Smooth muscle cell (in vitro differentiated cells): Measurements from ENCODE around the gene FBXO34. TPM values are rescaled to one million over a fixed set of nuclear protein-coding genes. Genes with fewer than 3 reads are reported as not detected.

Experiments used
- DNase-seq: peaks from one replicate; lab custom pipeline; 2025; ENCODE audit not compliant: unreplicated experiment; lab: John Stamatoyannopoulos, UW
- H2AFZ ChIP-seq: fragments of 200-600 bp; sonication (generic); 2 replicates; pipeline ENCODE4 v1.6.0; 2016; ENCODE audit warnings: antibody characterized with exemption, low read depth, mild to moderate bottlenecking
- H3F3A ChIP-seq: fragments of 200-600 bp; sonication (generic); 2 replicates; pipeline ENCODE4 v1.6.0; 2017; ENCODE audit warnings: antibody characterized with exemption, low read depth
- H3K27ac ChIP-seq: fragments of 200-600 bp; sonication (generic); 2 replicates; pipeline ENCODE4 v1.5.1; 2016; ENCODE audit warnings: low read depth, mild to moderate bottlenecking
- H3K27me3 ChIP-seq: fragments of 200-600 bp; sonication (generic); 2 replicates; pipeline ENCODE4 v1.6.1; 2016; ENCODE audit warnings: low read depth, mild to moderate bottlenecking
- H3K36me3 ChIP-seq: fragments of 200-600 bp; sonication (generic); 2 replicates; pipeline ENCODE4 v1.5.1; 2016; ENCODE audit warnings: low read depth
- H3K4me1 ChIP-seq: fragments of 200-600 bp; sonication (generic); 2 replicates; pipeline ENCODE4 v1.5.1; 2016; ENCODE audit warnings: low read depth
- H3K4me2 ChIP-seq: fragments of 200-600 bp; sonication (generic); 2 replicates; pipeline ENCODE4 v1.6.0; 2016; ENCODE audit warnings: mild to moderate bottlenecking
- H3K4me3 ChIP-seq: fragments of 200-600 bp; sonication (generic); 2 replicates; pipeline ENCODE4 v1.5.1; 2016; ENCODE audit warnings: mild to moderate bottlenecking
- H3K79me2 ChIP-seq: fragments of 200-600 bp; sonication (generic); 2 replicates; pipeline ENCODE4 v1.6.0; 2016; ENCODE audit warnings: low read depth, mild to moderate bottlenecking
- H3K9ac ChIP-seq: fragments of 200-600 bp; sonication (generic); 2 replicates; pipeline ENCODE4 v1.6.0; 2016; ENCODE audit warnings: low read depth
- H3K9me3 ChIP-seq: fragments of 200-600 bp; sonication (generic); replicated peaks from 2 replicates; pipeline ENCODE4 v1.5.1; 2016; ENCODE audit warnings: low read depth
- H4K20me1 ChIP-seq: fragments of 200-600 bp; sonication (generic); 2 replicates; pipeline ENCODE4 v1.6.0; 2016; ENCODE audit warnings: low read depth
- CTCF ChIP-seq: fragments of 200-600 bp; sonication (generic); IDR thresholded peaks from 2 replicates; pipeline ENCODE4 v1.5.1; 2017; ENCODE audit warnings: borderline replicate concordance, mild to moderate bottlenecking, antibody characterized with exemption; ENCODE audit not compliant: insufficient read depth, poor library complexity, severe bottlenecking
- WGBS: methylation state at CpG from one replicate; pipeline ENCODE4 v1.1.7; 2016; ENCODE audit warnings: low lambda C conversion rate; 5-methylcytosine and 5-hydroxymethylcytosine counted together
- polyA plus RNA-seq: library from polyadenylated mRNA; unstranded; fragments of >200 nt; fragmentation: Nextera tagmentation; extraction: Ambion mirVana; gene quantifications from 2 replicates; pipeline ENCODE4 v1.2.1, GENCODE V29; 2016
- total RNA-seq: library from RNA; depleted of rRNA; stranded (reverse); fragments of >200 nt; gene quantifications from 2 replicates; pipeline ENCODE4 v1.2.3, GENCODE V29; 2014

FBXO34 gene
- total and polyA plus RNA-seq, 2 experiments from 2014 or later = 17.4 to 23.9 TPM

- Histone ChIP-seq H3K27ac (no peak overlapping the region), H3K79me2 (no peaks in the 10 kb centered on the region), H3K36me3 (no peaks in the 10 kb centered on the region), H3K4me1 (no peaks in the 10 kb centered on the region), H2AFZ (no peak overlapping the region), H3K9me3 (no peaks in the 10 kb centered on the region), H3K9ac (no peak overlapping the region), H3K27me3 (peaks cover 16% of the 10 kb centered on the region), H3K4me2 (no peak overlapping the region), H3K4me3 (no peak overlapping the region), H3F3A (no peaks in the 10 kb centered on the region), H4K20me1 (no peaks in the 10 kb centered on the region)
- WGBS = 92% methylated on average over 1 of the region's 1 CpG
- DNase-seq = no peak
- TF ChIP-seq CTCF = no peak
Observed at GRCh38 chr14:55254581-55254980, 16.6 kb upstream of the FBXO34 start.

GRCh38 chr14:55255979-55256378 is 15.2 kb upstream of the FBXO34 start:
- no peak for TF ChIP-seq CTCF
- no peak overlapping the region for H3K4me3 ChIP-seq
- WGBS = 90% methylated on average over 3 of the region's 3 CpGs

GRCh38 chr14:55256586-55256985 is 14.6 kb upstream of the FBXO34 start:
- no peak for TF ChIP-seq CTCF
- H3K9ac ChIP-seq = no peak overlapping the region
- H3K9me3 ChIP-seq = no peaks in the 10 kb centered on the region
- WGBS = 73% methylated on average over 6 of the region's 6 CpGs
- peaks cover 16% of the 10 kb centered on the region for H3K27me3 ChIP-seq
- H4K20me1 ChIP-seq = no peaks in the 10 kb centered on the region
- DNase-seq = no peak
- H3K4me3 ChIP-seq = no peak overlapping the region
- H3F3A ChIP-seq = no peaks in the 10 kb centered on the region
- no peak overlapping the region for H2AFZ ChIP-seq
- no peaks in the 10 kb centered on the region for H3K4me1 ChIP-seq
- H3K36me3 ChIP-seq = no peaks in the 10 kb centered on the region
- H3K4me2 ChIP-seq = no peak overlapping the region
- no peaks in the 10 kb centered on the region for H3K79me2 ChIP-seq
- H3K27ac ChIP-seq = no peak overlapping the region

More at GRCh38 chr14:55255979-55256378, 15.2 kb upstream of the FBXO34 start:
- H3K36me3 ChIP-seq = no peaks in the 10 kb centered on the region
- no peak for DNase-seq
- H3K9me3 ChIP-seq = no peaks in the 10 kb centered on the region
- H3K4me1 ChIP-seq = no peaks in the 10 kb centered on the region
- no peak overlapping the region for H2AFZ ChIP-seq
- H3F3A ChIP-seq = no peaks in the 10 kb centered on the region
- H3K27ac ChIP-seq = no peak overlapping the region
- H3K4me2 ChIP-seq = no peak overlapping the region
- peaks cover 16% of the 10 kb centered on the region for H3K27me3 ChIP-seq
- H4K20me1 ChIP-seq = no peaks in the 10 kb centered on the region
- no peaks in the 10 kb centered on the region for H3K79me2 ChIP-seq
- H3K9ac ChIP-seq = no peak overlapping the region

GRCh38 chr14:55265197-55265596 is 6.0 kb upstream of the FBXO34 start:
- H3K27me3 ChIP-seq = no peaks in the 10 kb centered on the region
- H3K36me3 ChIP-seq = no peaks in the 10 kb centered on the region
- H3K4me1 ChIP-seq = no peaks in the 10 kb centered on the region
- no peak overlapping the region for H2AFZ ChIP-seq
- no peaks in the 10 kb centered on the region for H3F3A ChIP-seq
- H3K4me2 ChIP-seq = no peak overlapping the region
- H4K20me1 ChIP-seq = no peaks in the 10 kb centered on the region
- no peak for DNase-seq
- no peak overlapping the region for H3K4me3 ChIP-seq
- no peak for TF ChIP-seq CTCF
- no peak overlapping the region for H3K9ac ChIP-seq
- 93% methylated on average over 4 of the region's 4 CpGs for WGBS
- H3K79me2 ChIP-seq = no peaks in the 10 kb centered on the region
- H3K27ac ChIP-seq = no peak overlapping the region
- no peaks in the 10 kb centered on the region for H3K9me3 ChIP-seq
